Thyroid gland (tissue), 4 donors: Measurements from ENCODE around the gene TUBGCP2.

Source experiments
- CTCF ChIP-seq, 6 experiments: fragments of 200-600 bp in 3 of 6; fragments of 450-650 bp in 3 of 6; sonication (generic) in 3 of 6; IDR thresholded peaks; one replicate each; pipeline ENCODE4 v1.5.1; 2016 to 2019; ENCODE audit warnings: antibody characterized with exemption in 6 of 6, mild to moderate bottlenecking in 2 of 6, inconsistent platforms in 1 of 6, moderate library complexity in 1 of 6
- POLR2A ChIP-seq, 2 donors: fragments of 450-650 bp; IDR thresholded peaks; one replicate each; pipeline ENCODE4 v1.6.1; 2017; ENCODE audit warnings: antibody characterized with exemption in 2 of 2, mild to moderate bottlenecking in 2 of 2, moderate library complexity in 1 of 2

GRCh38 chr10:133258066-133258817 is 50.4 kb downstream of the TUBGCP2 start:
- TF ChIP-seq CTCF (IDR thresholded peaks at IDR 0.05) (no peak), POLR2A (IDR thresholded peaks at IDR 0.05) (no peak)
